ENCODE results near the gene FTO. TPM values are rescaled to one million over a fixed set of nuclear protein-coding genes. Genes with fewer than 3 reads are reported as not detected.

FTO gene
- total RNA-seq, 1 donor from 2014 or later: 97.3 TPM

DNA sequence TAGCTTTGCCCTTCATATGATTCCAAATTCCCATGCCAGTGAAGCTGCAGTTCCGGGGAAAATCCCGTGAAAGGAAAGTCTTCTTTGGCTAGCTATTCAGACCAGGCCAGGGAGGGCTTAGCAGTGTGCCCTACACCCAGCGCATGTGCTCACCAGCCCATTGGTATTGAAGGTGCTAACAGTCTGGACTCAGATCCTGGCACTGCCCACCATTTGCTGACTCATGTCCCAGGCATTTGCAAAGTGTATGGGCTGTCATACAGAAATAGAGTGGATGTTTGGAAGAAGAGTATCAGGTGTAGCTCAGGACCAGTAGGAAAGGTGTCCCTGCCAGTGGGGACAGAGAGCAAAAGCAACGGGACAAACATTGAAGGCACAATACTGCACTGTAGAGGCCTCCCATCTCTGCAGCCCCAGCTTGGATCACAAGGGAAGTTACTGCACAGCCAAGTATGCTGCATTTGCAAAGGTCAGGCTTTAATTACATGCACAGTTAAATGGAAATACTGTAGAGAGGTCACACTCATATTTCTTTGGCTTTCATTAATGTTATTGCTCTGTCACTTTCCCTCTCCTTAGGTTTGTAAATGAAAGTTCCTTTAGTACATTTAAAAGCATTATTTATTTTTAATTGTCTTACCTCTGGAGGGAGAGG, 362.6 kb downstream of the FTO start:
- no peak for DNase-seq (ENCODE audit: extremely low read depth, low read depth, low spot score)

DNA sequence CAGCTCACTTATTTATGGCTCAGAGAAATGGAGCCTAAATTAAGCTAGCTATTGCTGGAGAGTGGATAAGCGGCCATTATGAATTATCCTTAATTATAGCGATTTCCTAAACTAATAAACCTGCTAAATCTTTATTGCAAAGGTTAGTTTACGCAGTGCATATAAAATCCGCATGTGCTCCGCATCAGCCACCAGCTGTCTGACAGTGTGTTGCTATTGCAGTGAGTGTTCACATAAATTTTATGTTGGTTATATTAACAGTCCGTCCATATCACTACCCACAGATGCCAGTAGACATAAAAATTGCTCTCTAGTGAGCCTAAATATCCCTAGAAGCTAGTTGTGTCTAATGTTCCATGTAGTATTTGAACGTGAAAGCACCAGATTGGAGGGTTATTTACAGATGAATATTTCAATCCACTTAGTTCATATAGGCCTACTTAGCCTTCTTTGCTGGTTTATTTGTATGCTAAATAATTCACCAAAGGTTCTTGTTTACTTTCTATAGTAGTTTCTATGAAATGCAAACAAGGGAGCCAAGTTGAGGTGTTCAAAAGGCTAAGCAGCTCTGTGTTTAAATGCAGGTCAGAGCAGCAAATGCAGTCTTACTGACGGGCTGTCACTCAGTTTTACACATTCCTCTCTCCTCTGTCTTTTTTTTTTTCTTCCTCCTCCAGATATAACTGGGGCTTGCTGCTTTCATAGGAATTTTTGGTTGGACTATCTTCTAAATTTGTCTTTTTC, 363.5 kb downstream of the FTO start:
- DNase-seq (ENCODE audit: extremely low read depth, low read depth, low spot score): no peak

DNA sequence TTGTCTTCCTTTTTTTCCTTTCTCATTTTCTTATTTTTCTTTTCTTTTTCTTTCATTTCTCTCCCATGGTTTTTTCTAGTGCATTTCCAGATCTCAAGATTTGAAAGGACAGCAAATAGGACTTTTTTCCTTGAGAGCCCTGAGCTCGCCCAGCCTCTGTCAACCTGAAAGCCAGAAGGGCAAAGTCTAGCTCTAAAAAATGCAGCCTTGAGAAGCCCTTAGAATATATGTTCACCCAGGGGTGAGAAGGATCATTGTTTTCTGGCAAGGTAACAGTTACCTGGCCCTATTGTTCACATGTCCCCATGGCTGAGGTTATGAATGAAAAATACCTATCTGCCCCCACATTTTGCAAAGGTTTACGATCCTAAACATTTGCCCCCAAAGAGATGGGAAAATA, 364.3 kb downstream of the FTO start:
- DNase-seq (ENCODE audit: extremely low read depth, low read depth, low spot score): no peak

DNA sequence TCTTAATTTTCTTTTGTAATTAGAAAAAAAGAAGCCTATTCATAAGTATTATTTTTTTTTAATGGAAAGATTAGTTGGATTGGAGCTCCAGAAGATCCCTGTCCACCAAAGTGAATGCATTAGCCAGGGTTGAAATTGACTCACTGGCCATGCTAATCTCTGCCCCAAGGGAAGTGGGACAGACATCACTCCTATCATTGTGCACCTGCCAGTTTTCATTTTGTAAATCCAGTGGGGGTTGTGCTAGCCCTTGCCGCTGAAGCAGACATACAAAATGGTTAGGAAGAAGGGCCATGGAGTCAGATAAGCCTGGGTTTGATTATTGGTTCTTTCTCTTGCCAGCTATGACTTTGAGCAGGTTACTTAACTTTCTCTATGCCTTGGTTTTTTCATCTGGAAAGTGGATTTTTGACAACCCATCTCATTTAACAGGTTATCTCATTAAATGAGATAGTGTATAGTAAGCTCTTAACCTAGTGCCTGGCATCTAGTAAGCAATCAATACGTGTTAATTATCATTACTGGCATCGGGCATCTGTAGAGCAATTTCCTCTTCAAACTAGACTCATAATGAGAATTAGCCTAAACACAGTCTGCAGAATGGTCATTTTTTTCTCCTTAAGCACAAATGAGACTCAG, 365.8 kb downstream of the FTO start:
- no peak for DNase-seq (ENCODE audit: extremely low read depth, low read depth, low spot score)

DNA sequence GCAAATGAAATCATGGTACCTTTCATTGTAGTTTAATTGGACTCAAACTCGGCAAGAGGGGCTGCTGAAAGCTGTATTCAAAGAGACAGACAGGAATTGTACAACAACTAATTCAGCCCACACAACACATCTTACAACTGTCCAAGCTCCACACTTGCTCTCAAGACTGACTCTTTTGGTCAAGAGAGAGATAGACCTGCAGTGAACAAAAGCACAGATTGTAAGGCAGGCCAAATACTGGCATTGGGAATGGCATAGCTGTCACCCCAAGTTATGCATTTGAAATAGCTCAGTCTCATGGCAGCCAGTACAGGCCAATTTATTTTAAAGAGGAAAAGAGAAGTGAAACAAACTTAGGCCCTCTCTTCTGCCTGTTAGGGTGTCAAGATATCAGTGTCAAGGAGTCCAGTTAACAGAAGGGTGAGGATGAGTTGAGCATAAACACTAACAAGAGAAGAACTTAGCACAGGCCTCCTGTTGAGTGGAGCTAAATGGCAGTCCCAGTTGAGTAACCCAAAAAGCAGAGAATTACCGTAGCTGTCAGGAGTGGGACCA, 366.9 kb downstream of the FTO start:
- DNase-seq (ENCODE audit: extremely low read depth, low read depth, low spot score): no peak

DNA sequence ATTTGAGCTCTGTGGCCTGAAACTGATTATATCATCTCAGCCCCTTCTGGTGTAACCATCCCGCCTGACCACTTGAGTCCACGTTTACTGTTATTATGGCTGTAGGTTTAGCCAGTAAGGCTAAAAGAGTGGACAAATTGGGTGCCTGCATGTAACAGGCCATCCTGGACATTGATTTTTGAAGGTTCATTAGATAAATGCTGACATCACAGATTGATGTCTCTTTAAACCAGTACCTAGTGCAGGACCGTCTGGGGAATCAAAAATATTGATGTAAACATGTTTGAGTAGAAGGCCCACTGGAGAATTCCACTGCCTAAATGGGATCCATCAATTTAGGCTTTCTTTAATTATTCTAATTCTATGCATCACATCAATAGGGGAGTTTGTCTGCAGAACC, 367.6 kb downstream of the FTO start:
- no peak for DNase-seq (ENCODE audit: extremely low read depth, low read depth, low spot score)

DNA sequence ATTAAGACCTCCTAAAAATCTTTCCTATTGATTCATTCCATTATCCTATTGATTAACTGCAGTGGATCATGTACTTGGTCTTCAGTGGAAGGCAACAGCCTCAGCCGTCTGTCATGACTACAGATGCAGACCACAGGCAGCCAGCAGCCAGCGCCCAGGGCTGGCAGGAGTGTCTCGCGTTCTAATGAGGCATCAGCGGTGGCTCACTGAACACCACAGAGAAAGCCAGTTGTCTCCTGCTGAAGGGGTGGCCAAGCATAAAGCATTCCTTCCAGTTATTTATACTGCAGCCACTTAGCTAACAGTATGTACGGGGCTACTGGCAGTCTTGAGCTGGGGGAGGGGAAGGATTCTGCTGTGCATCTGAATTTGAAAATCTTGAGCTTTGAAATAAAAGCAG, 368.3 kb downstream of the FTO start:
- DNase-seq (ENCODE audit: extremely low read depth, low read depth, low spot score): no peak

DNA sequence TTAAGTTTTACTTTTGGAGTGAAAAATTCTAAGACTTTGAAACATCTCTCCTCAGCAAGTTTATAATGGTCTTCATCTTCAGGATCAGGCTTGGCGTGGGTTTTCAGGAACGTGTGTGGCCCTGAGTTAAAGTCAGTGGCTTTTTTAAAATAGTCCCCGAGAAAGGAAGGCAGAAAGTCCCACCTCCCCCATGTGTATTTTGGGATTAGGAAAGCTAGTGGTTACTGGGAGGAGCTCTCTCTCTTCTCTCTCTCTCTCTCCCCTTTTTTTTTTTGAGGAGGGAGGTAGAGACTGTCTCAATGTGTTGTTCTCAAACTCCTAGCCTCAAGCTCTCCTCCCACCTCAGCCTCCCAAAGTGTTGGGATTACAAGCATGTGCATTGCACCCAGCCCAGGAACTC, 369.4 kb downstream of the FTO start:
- no peak for DNase-seq (ENCODE audit: extremely low read depth, low read depth, low spot score)

DNA sequence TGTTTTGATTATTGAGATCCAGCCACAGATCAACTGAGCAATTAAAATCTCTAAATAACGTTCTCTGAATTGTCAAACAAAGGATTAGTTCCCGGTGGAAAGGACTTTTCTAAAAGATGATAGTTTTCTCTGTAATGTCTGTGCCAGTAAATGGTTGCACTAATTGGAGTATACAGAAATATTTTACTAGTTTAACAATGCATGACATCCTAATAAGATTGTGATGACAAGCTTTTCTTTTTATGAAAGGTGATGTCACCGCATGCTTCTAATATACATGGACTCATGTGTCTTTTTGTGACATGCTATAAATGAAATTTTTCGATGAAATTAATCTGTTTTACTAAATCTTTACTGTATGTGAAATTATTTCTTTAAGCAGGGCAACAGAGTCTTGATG, 371.5 kb downstream of the FTO start:
- no peak for DNase-seq (ENCODE audit: extremely low read depth, low read depth, low spot score)

DNA sequence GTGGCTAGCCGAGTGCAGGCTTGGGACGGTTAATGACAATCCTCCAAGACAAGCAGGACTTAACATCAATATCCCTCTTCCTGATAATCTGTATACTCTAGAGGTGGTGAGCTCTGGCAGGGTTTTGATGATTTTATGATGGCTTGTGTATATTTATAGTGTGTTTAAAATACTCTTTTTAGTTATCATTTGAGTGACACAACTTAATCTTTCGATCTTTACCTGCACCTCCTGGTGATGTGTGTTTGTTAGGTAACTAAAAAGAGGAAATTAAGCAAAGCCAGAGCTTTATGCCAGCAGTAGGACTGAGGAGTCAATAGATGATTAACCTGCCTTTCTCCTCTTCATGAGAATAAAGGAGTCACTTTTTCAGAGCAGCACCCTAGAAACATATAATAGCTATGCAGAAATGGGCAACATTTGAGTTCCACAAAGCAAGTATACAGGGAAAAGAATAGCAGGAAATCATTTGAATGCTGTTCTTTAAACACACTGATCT, 372.1 kb downstream of the FTO start:
- DNase-seq (ENCODE audit: extremely low read depth, low read depth, low spot score): no peak

DNA sequence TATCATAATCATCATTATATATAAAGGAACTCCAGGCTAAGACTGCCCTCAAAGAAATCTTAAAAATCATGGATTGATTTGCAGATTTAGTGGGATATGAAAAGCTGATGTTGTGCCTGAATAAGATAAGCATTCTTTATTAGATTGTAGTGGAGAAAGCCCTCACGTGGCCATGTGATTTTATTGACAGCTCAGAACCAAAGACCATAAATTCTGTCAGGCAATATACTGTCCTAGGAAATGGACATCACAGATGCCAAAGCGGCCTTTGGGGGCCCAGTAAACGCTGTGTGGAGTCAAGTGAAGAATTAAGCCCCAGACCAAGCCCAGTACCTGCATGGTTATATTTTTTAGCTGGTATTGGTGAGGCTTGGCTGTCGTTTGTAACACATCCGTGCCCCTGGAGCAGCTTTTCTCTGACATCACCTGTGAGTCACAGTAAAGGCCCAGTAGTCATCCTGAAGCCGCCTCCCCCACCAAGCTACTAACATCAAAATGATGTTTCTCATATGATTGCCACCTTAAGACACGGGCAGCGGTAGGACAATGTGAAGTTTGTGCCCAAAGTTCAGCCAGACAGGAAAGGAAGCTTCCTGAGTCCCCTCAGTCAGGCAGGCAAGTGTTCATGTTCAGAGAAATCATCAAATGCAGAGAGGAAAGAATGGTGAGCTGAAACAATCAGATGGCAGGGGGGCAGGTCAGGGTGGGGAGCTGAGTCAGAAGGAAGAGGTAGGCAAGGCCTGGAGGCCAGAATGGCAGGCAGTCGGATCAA, 373.3 kb downstream of the FTO start:
- peak; percentile 44 for DNase-seq (ENCODE audit: extremely low read depth, low read depth, low spot score)

DNA sequence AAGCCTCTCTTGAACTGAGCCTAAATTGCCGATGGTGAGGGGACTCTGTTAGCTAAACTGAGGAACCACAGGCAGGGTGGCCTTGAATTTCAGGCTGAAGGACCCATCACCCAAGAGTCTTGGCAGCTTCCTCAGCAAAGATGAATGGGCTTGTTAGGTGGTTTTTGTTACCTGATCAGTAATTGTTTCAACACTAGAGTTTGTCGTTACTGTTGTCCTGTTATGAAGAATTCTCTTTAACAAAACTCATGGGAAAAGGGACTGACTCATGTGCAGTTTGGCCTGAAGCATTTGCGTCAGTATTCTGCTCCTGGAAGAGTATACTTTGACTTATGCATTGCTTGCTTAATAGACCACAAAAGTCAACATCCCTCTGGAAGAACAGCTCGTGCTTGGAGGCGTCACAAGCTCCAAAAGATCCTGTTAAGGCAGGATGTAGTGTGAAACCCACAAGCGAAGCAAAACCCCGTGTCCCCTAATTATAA, 376.6 kb downstream of the FTO start:
- DNase-seq (ENCODE audit: extremely low read depth, low read depth, low spot score): no peak

DNA sequence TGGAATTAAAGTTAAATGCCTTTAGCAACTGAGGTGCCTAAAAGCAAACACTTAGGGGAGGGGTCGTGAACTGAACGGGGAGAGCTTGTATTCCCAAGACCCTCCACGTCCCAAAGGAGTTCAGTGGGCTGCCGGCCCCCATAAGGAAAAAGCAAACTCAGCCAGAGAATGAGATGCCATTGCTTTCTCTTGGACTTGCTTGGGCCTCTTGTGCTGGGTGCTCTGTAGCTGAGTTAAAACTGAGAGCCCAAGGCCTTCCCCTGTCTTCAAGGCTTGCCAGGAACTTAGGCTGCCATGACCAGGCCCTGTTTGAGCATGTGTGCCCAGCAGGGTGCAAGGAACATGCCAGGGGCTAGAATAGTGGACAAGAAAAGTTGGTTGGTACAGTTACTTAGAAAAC, 382.8 kb downstream of the FTO start:
- no peak for DNase-seq (ENCODE audit: extremely low read depth, low read depth, low spot score)

DNA sequence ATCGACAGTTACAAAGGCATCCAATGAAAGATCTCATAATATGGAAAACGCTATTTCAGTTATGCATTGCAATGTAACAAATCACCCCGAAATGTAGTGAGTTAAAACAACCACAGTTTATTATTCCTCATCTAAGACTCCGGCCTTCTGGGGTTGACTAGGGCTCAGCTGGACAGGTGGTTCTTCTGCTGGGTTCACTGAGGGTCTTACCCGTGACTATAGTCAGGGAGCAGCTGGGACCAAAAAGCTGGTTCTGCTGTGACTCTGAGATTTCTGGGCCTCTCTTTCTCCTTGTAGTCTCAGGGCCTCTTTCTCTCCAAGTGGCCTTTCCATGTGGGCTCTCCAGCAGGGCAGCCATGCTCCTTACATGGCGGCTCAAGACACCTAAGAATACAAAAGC, 386.6 kb downstream of the FTO start:
- no peak for DNase-seq (ENCODE audit: extremely low read depth, low read depth, low spot score)

DNA sequence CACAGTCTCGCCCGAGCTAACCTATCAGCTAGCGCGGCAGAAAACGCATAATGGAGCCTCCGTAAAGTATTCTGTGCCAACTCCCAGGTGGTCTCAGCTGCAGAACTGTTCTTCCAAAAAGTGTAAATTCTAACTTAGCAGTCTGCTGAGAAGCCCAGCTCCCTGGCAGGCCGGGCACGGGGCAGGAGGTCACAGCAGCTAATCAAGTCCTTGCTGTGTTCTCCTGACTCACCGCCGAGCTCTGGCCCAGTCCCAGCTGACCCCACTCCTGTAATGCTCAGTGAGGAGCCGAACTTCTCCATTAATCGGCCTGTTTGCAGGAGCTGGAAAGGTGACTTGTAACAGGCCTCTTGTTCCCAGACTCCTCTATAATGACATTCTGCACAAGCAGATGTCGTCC, 389.3 kb downstream of the FTO start:
- no peak for DNase-seq (ENCODE audit: extremely low read depth, low read depth, low spot score)

DNA sequence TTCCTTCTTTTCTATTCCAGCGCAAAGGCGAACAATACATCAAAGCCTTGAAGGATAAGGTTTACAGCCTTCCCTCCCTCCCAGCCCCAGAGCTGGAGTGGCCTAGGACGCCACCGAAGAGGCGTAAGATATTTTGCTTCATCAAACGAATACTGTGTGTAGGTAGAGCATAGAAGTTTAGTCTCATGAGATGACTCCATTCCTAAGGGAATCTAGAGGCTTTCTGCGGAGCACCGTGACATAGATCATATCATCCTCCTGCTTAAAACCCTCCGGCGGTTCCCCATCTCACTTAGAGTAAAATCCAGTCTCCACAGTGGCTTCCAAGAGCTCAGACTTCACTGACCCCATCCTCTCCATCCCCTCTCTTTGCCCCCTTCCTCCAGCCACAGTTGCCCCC, 390.7 kb downstream of the FTO start:
- DNase-seq (ENCODE audit: extremely low read depth, low read depth, low spot score): no peak

DNA sequence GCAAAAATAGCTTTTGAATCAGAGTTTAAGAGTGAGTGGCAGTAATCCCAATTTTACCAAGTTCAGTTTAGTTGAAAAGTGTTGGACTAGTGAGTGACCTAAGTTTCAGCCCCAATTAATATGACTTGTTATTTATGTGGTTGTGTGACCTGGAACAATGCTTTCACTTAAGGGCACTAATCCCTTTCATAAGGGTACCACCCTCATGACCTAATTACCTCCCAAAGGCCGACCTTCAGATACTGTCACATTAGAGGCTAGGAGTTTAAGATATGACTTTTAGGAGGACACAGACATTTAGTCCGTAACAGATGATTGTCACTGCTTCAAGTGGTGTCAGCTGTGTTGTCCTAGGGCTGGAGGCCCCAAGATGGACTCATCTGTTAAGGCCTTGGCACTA, 392.7 kb downstream of the FTO start:
- DNase-seq (ENCODE audit: extremely low read depth, low read depth, low spot score): no peak

DNA sequence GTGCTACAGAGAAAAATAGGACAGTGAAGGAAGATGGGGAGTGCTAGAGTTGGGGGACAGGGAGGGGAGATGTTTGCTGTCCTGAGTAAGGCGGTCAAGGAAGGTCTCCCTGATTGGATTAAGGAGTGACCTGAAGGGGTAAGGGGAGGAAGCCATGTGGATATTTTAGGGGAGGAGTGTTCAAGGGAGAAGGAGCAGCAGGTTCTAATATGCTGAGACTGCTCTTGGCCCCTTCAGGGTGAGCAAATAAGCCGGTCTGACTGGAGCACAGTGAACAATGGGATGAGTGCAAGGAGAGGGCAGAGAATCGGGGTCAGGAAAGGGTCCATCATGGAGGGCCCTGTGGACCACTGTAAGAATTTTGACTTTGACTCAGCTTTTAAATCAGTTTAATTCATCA, 393.8 kb downstream of the FTO start:
- DNase-seq (ENCODE audit: extremely low read depth, low read depth, low spot score): no peak

DNA sequence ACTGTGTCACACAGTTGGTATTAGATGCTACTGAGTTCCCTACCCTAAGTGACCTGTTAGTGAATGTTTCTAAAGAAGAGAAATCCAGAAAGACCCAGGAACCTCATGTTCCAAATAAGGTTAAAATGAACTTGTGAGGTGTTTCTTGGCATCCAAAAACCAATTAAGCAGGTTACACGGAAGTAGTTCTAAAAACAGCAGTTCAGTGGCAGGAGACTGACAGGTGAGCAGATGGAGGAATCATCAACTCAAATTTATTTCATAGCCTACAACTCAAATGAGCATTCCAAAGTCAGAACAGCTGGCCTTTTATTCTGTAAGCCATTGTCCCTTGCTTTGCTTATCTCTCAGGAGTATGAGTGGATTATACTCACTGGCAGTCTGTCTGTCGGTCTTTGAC, 394.3 kb downstream of the FTO start:
- DNase-seq (ENCODE audit: extremely low read depth, low read depth, low spot score): no peak

DNA sequence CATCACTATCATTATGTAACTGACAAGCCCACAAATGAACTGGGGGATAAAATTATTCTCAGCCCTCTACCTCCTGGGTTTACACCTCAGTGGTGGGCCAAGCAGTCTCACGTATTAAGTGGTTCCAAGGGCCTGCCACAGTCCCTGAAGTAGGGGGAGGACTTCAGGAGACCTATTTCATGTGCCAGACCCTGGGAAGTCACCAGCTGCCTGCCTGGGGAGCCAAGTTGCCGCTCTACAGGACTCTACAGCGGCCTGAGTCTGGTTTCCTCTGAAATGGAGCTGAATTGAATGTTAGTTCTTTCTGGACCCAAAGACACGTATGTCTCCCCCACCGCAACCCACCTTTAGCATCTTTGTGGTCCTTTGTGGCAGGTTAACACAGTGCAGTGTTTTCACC, 395.7 kb downstream of the FTO start:
- no peak for DNase-seq (ENCODE audit: extremely low read depth, low read depth, low spot score)
